Measurements from ENCODE around the gene COL7A1. TPM values are rescaled to one million over a fixed set of nuclear protein-coding genes. Genes with fewer than 3 reads are reported as not detected.

The COL7A1 gene
- total and polyA plus RNA-seq, 2 of the 8 experiments (the other 6 are each of a cell fraction or from before 2014, with no cell fraction given) = 10.7 to 13.9 TPM

DNA sequence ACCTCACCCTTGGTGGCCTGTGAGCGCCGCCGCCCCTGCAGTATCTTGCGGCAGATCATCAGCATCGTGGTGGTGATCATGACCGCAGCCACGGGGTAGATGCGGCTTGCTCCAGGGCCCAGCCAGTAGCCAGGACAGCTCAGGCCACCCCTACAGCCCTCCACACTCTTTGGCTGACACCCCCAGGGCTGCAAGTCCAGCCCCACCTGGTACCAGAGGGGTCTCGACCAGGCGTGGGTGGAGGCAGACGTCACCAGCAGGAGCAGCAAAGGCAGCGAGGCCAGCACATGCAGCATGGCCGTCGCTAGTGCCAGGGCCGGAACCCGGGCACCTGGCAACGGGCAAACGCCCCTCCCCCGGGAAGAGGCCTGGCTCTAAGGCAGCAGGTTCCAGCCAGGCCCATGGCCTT is 26.3 kb upstream of the COL7A1 start, which contains the start of gene TMEM89:
Gene TMEM89 (minus strand): TSS at position 309 of the 409 bp plus-strand sequence. CDS start 13 bp downstream, at position 296.
- no peaks in the 10 kb centered on the region for H3K79me1 ChIP-seq (ENCODE audit: low read depth, low read length)
- no peak within 1 kb of the TSS for H3K23ac ChIP-seq (ENCODE audit: insufficient read length)
- 97% methylated on average over 19 of the region's 19 CpGs; no CpG with 5 or more reads in 1 of the 2 experiments for WGBS, 2 experiments (ENCODE audit: extremely low coverage in 1 of 2, insufficient coverage in 1 of 2, insufficient read length in 1 of 2, insufficient replicate concordance in 2 of 2, low coverage in 1 of 2, low lambda C conversion rate in 2 of 2, missing lambda C conversion rate in 1 of 2)
- peaks cover 0 to 18% (median 0%) of the 10 kb centered on the region in 4 experiments; a peak in 4 of 8 replicates for H3K36me3 ChIP-seq (ENCODE audit: control insufficient read depth in 2 of 4, insufficient read depth in 4 of 4, low read length in 3 of 4)
- H3K4me3 ChIP-seq (ENCODE audit: extremely low read depth in 1 of 4, insufficient read depth in 2 of 4, low read depth in 3 of 4, low read length in 4 of 4) = no peak within 1 kb of the TSS
- no peak within 1 kb of the TSS for H3K18ac ChIP-seq (ENCODE audit: extremely low read depth, low read length)
- no peak within 1 kb of the TSS for H3K4me2 ChIP-seq (ENCODE audit: insufficient read depth in 1 of 2, low read depth in 2 of 2, low read length in 2 of 2)
- H3K9me3 ChIP-seq (ENCODE audit: insufficient read depth in 2 of 2, low read depth in 1 of 2, low read length in 1 of 2) = no peaks in the 10 kb centered on the region
- no peaks in the 10 kb centered on the region for H3K23me2 ChIP-seq (ENCODE audit: low read depth, low read length)
- H3K14ac ChIP-seq (ENCODE audit: insufficient read length) = no peak within 1 kb of the TSS
- no peak within 1 kb of the TSS for H2BK15ac ChIP-seq (ENCODE audit: low read length)
- no peak for FAIRE-seq
- no peak for DNase-seq (ENCODE audit: low read depth in 1 of 2, low spot score in 2 of 2)
- no peaks in the 10 kb centered on the region for H3K79me2 ChIP-seq (ENCODE audit: control insufficient read depth in 1 of 2, insufficient read depth in 2 of 2, low read length in 2 of 2)
- POLR2A ChIA-PET (ENCODE audit: partially characterized antibody) = interaction anchor here (0.6 to 7.9 kb wide), 4 partner anchors 10 to 33 kb away, joined by 3 to 75 read pairs (median 37); partner anchors contain the start of genes SLC26A6 and UQCRC1
- H4K20me1 ChIP-seq (replicated peaks in 1 of 2; ENCODE audit: control insufficient read depth in 1 of 2, insufficient read depth in 2 of 2, low read length in 2 of 2) = peaks cover 0 to 10% of the 10 kb centered on the region in 2 experiments
- H2AK5ac ChIP-seq (ENCODE audit: low read depth, low read length) = no peak within 1 kb of the TSS
- H2BK120ac ChIP-seq (replicated peaks; ENCODE audit: low read depth, low read length) = no peak within 1 kb of the TSS
- no peaks in the 10 kb centered on the region for H3K27me3 ChIP-seq (replicated peaks in 1 of 4; ENCODE audit: control insufficient read depth in 3 of 4, extremely low read depth in 1 of 4, insufficient read depth in 3 of 4, low read length in 3 of 4)
- CTCF ChIA-PET (ENCODE audit: partially characterized antibody) = interaction anchor here (0.6 to 3.0 kb wide), 7 partner anchors 10 to 154 kb away, joined by 3 to 16 read pairs (median 3); partner anchors contain the start of gene SLC26A6
- no peak within 1 kb of the TSS for H4K5ac ChIP-seq (ENCODE audit: insufficient read length, low read depth, low read length)
- no peak within 1 kb of the TSS for H2AFZ ChIP-seq (ENCODE audit: low read length)
- H3K27ac ChIP-seq (ENCODE audit: low read depth, low read length) = no peak within 1 kb of the TSS
- H4K8ac ChIP-seq (ENCODE audit: extremely low read depth, insufficient read depth, low read length) = no peak within 1 kb of the TSS; the same call in 1 of the 2 replicates
- H3K56ac ChIP-seq (replicated peaks; ENCODE audit: insufficient read length, low read depth, low read length) = no peak within 1 kb of the TSS
- H2BK12ac ChIP-seq (ENCODE audit: low read depth, low read length) = no peak within 1 kb of the TSS
- H4K91ac ChIP-seq (replicated peaks; ENCODE audit: insufficient read length, low read length) = no peak within 1 kb of the TSS
- H3K4me1 ChIP-seq (replicated peaks in 1 of 4; ENCODE audit: control insufficient read depth in 3 of 4, insufficient read depth in 4 of 4, low read length in 3 of 4) = peaks cover 0 to 6% (median 3%) of the 10 kb centered on the region in 4 experiments; a peak in 3 of 7 replicates
- H2BK20ac ChIP-seq (ENCODE audit: low read length) = no peak within 1 kb of the TSS
- H3K9ac ChIP-seq (replicated peaks in 1 of 4; ENCODE audit: extremely low read depth in 1 of 4, low read depth in 3 of 4, low read length in 3 of 4) = no peak within 1 kb of the TSS
- no peak within 1 kb of the TSS for H3K4ac ChIP-seq (replicated peaks; ENCODE audit: insufficient read length, low read depth, low read length)
- H2BK5ac ChIP-seq (ENCODE audit: low read depth, low read length) = no peak within 1 kb of the TSS
- TF ChIP-seq, protein P1, sequence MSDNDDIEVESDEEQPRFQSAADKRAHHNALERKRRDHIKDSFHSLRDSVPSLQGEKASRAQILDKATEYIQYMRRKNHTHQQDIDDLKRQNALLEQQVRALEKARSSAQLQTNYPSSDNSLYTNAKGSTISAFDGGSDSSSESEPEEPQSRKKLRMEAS (IDR thresholded peaks at IDR 0.05) = no peak
- TF ChIP-seq FOSL1 (IDR thresholded peaks at IDR 0.05; ENCODE audit: insufficient read depth, low read depth, low read length) (no peak), POLR2AphosphoS5 (IDR thresholded peaks at IDR 0.05; ENCODE audit: low read depth, low read length) (no peak), CHD1 (IDR thresholded peaks at IDR 0.05; ENCODE audit: low read depth, low read length) (no peak), E2F6 (IDR thresholded peaks at IDR 0.05) (no peak), RAD21 (IDR thresholded peaks at IDR 0.05 in 1 of 2, conservative IDR thresholded peaks at IDR 0.05 in 1 of 2; ENCODE audit: low read depth in 2 of 2, low read length in 2 of 2) (no peak), POU5F1 (IDR thresholded peaks at IDR 0.05; ENCODE audit: low read depth, low read length) (no peak), TEAD4 (IDR thresholded peaks at IDR 0.05; ENCODE audit: low read depth, low read length) (no peak), SP1 (IDR thresholded peaks at IDR 0.05; ENCODE audit: low read depth, low read length) (no peak), CBX8 (IDR thresholded peaks at IDR 0.05; ENCODE audit: borderline replicate concordance, low read depth, low read length) (no peak)
- TF ChIP-seq, protein P2, sequence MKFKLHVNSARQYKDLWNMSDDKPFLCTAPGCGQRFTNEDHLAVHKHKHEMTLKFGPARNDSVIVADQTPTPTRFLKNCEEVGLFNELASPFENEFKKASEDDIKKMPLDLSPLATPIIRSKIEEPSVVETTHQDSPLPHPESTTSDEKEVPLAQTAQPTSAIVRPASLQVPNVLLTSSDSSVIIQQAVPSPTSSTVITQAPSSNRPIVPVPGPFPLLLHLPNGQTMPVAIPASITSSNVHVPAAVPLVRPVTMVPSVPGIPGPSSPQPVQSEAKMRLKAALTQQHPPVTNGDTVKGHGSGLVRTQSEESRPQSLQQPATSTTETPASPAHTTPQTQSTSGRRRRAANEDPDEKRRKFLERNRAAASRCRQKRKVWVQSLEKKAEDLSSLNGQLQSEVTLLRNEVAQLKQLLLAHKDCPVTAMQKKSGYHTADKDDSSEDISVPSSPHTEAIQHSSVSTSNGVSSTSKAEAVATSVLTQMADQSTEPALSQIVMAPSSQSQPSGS (IDR thresholded peaks at IDR 0.05; ENCODE audit: low read length) = no peak

Data from H1 (cell line).